Measurements from ENCODE around the gene LETMD1.
A peak's percentile ranks its signal among the peaks of the same experiment; 100 is the strongest.

LETMD1 gene

GRCh38 chr12:51018956-51019355 lies 29.2 kb upstream of the LETMD1 start:
- no peak overlapping the region for H3K4me3 ChIP-seq (ENCODE audit: low read depth, low read length)
- TF ChIP-seq CTCF (conservative IDR thresholded peaks at IDR 0.05; ENCODE audit: low read depth, low read length): no peak
- no peak for DNase-seq (ENCODE audit: low read depth)

GRCh38 chr12:51019927-51020326 lies 28.2 kb upstream of the LETMD1 start:
- no peak overlapping the region for H3K4me3 ChIP-seq (ENCODE audit: low read depth, low read length)
- no peak for TF ChIP-seq CTCF (conservative IDR thresholded peaks at IDR 0.05; ENCODE audit: low read depth, low read length)
- DNase-seq (ENCODE audit: low read depth): no peak

- DNase-seq (ENCODE audit: low read depth): no peak
- no peak for TF ChIP-seq CTCF (conservative IDR thresholded peaks at IDR 0.05; ENCODE audit: low read depth, low read length)
- no peak overlapping the region for H3K4me3 ChIP-seq (ENCODE audit: low read depth, low read length)
These were observed 27.5 kb upstream of the LETMD1 start for GRCh38 chr12:51020448-51021182.

GRCh38 chr12:51021694-51022093 lies 26.4 kb upstream of the LETMD1 start:
- no peak for TF ChIP-seq CTCF (conservative IDR thresholded peaks at IDR 0.05; ENCODE audit: low read depth, low read length)
- no peak overlapping the region for H3K4me3 ChIP-seq (ENCODE audit: low read depth, low read length)
- DNase-seq (ENCODE audit: low read depth): no peak

- DNase-seq (ENCODE audit: low read depth): peak; percentile 40
- TF ChIP-seq CTCF (conservative IDR thresholded peaks at IDR 0.05; ENCODE audit: low read depth, low read length): no peak
These were observed 24.3 kb upstream of the LETMD1 start for GRCh38 chr12:51023625-51024382.

GRCh38 chr12:51025338-51025835 lies 22.7 kb upstream of the LETMD1 start:
- no peak for TF ChIP-seq CTCF (conservative IDR thresholded peaks at IDR 0.05; ENCODE audit: low read depth, low read length)
- no peak for DNase-seq (ENCODE audit: low read depth)
- H3K4me3 ChIP-seq (ENCODE audit: low read depth, low read length): peak overlapping the region; percentile 89

More at GRCh38 chr12:51023625-51024382, 24.3 kb upstream of the LETMD1 start:
- peak overlapping the region; percentile 89 for H3K4me3 ChIP-seq (ENCODE audit: low read depth, low read length)
